ENCODE data around the gene GMPPA.

Gene GMPPA

DNA sequence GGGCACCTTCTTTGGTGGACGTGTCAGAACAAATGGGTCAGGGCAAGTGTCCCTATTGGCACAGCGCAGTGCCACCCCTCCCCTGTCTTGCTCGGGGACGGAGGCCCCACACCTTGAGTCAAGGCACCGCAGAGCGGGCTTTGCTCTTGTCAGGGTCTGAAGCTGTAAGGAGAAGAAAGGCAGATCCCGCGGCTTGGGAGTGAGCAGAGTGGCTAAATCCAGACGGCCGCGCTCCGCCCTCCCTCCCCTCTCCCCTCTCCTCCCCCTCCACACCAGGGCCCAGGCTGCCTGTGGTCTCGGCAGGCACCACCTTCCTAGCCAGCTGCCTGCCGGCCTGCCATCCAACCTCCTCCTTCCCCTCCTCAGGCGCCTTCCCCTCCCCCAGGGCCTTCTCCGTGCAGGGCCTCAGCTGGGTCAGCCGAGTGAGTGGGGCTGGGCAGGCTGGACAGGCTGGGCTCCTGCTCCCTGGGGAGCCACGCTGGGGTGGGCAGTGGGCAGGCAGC, 38.2 kb upstream of the GMPPA start:
- peaks cover 50 to 57% (median 53%) of the 10 kb centered on the region in 3 donors for H3K36me3 ChIP-seq

DNA sequence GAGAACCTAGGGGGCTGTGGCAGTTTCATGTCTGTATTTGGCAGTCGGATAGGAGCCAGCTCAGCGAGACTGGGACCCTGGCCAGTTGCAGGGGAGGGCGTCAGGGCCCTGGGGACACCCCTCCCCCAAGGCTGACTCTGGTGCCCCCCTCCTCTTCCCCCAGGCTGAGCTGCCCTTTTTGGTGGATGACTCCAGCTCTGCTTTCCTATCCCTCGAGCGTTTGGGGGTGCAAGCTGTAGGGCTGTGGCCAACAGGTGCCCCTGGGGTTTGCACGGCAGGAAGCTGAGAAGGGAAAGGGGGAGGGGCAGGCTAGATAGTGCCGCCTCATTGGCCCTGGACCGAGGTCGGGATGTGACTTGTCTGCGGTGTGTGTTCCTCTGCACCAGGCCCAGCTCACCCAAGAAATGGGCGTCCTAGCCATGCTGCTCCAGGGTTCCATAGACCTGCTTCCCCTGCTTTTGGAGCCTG, 37.6 kb upstream of the GMPPA start:
- intact Hi-C loops (cut with DNase I; ENCODE audit: low total_unique reads), result no loop called here
- Histone ChIP-seq H3K36me3 (peaks cover 54 to 57% (median 54%) of the 10 kb centered on the region in 3 donors), H3K27me3 (no peaks in the 10 kb centered on the region), H3K4me3 (peak overlapping the region; percentile 23 to 33), H3K9me3 (no peaks in the 10 kb centered on the region), H3K4me1 (peaks cover 5 to 97% (median 79%) of the 10 kb centered on the region in 4 donors), H3K27ac (peak overlapping the region; percentile 96 to 97)
- peak in 1 of 2 donors; percentile 93 for DNase-seq
- TF ChIP-seq, protein P1, sequence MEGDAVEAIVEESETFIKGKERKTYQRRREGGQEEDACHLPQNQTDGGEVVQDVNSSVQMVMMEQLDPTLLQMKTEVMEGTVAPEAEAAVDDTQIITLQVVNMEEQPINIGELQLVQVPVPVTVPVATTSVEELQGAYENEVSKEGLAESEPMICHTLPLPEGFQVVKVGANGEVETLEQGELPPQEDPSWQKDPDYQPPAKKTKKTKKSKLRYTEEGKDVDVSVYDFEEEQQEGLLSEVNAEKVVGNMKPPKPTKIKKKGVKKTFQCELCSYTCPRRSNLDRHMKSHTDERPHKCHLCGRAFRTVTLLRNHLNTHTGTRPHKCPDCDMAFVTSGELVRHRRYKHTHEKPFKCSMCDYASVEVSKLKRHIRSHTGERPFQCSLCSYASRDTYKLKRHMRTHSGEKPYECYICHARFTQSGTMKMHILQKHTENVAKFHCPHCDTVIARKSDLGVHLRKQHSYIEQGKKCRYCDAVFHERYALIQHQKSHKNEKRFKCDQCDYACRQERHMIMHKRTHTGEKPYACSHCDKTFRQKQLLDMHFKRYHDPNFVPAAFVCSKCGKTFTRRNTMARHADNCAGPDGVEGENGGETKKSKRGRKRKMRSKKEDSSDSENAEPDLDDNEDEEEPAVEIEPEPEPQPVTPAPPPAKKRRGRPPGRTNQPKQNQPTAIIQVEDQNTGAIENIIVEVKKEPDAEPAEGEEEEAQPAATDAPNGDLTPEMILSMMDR (IDR thresholded peaks at IDR 0.05), result no peak

More for the DNA sequence above, 38.2 kb upstream of the GMPPA start:
- Histone ChIP-seq H3K4me3 (peak overlapping the region; percentile 23 to 33), H3K4me1 (peaks cover 5 to 97% (median 77%) of the 10 kb centered on the region in 4 donors), H3K9me3 (no peaks in the 10 kb centered on the region), H3K27me3 (no peaks in the 10 kb centered on the region), H3K27ac (peak overlapping the region; percentile 96 to 97)
- TF ChIP-seq, protein P1 (IDR thresholded peaks at IDR 0.05), result no peak
- intact Hi-C loops (cut with DNase I; ENCODE audit: low total_unique reads), result no loop called here
- peak; percentile 87 to 99 for DNase-seq

DNA sequence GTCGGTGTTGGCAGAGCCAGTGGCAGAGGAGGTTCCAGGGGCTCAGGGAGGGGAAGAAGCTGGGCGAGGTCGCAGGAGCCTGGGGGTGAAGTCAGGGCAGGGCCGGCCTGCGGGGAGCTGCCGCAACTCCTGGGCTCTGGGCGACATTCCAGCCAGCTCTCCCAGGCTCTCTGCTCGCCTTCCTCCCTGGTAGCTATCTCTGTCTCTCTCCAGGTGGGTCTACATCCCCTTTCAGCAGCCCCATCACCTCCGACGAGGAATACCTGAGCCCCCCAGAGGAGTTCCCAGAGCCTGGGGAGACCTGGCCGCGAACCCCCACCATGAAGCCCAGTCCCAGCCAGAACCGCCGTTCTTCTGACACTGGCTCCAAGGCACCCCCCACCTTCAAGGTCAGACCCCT, 37.0 kb upstream of the GMPPA start:
- H3K4me1 ChIP-seq, result peaks cover 5 to 97% (median 84%) of the 10 kb centered on the region in 4 donors
- H3K4me3 ChIP-seq, result peak overlapping the region; percentile 23 to 33
- H3K9me3 ChIP-seq, result no peaks in the 10 kb centered on the region
- TF ChIP-seq, protein P1 (IDR thresholded peaks at IDR 0.05), result no peak
- H3K36me3 ChIP-seq, result peaks cover 56 to 60% (median 58%) of the 10 kb centered on the region in 3 donors
- peak overlapping the region; percentile 96 to 97 for H3K27ac ChIP-seq
- DNase-seq, result no peak
- H3K27me3 ChIP-seq, result no peaks in the 10 kb centered on the region
- intact Hi-C loops (cut with DNase I; ENCODE audit: low total_unique reads), result no loop called here

DNA sequence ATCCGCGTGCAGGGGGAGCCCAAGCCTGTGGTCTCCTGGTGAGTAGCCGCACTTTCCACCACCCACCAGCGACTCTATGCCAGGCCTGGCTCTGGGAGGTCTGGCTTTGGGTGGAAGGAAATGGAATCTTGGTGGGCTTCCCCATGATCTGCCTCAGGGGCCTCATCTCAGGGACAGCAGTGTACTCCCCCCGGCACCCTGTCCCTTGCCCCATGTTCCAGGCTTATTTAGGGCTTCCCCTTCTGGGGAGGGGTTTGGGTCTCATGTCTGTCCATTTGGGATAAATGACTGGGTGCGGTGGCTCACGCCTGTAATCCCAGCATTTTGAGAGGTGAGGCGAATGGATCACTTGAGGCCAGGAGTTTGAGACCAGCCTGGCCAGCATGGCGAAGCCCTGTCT, 36.3 kb upstream of the GMPPA start:
- TF ChIP-seq, protein P1 (IDR thresholded peaks at IDR 0.05), result no peak
- Histone ChIP-seq H3K27ac (peak overlapping the region; percentile 96 to 97), H3K27me3 (no peaks in the 10 kb centered on the region), H3K36me3 (peaks cover 59 to 65% (median 60%) of the 10 kb centered on the region in 3 donors), H3K9me3 (no peaks in the 10 kb centered on the region), H3K4me3 (no peak overlapping the region), H3K4me1 (peaks cover 5 to 97% (median 87%) of the 10 kb centered on the region in 4 donors)
- DNase-seq, result no peak
- intact Hi-C loops (cut with DNase I; ENCODE audit: low total_unique reads), result no loop called here

DNA sequence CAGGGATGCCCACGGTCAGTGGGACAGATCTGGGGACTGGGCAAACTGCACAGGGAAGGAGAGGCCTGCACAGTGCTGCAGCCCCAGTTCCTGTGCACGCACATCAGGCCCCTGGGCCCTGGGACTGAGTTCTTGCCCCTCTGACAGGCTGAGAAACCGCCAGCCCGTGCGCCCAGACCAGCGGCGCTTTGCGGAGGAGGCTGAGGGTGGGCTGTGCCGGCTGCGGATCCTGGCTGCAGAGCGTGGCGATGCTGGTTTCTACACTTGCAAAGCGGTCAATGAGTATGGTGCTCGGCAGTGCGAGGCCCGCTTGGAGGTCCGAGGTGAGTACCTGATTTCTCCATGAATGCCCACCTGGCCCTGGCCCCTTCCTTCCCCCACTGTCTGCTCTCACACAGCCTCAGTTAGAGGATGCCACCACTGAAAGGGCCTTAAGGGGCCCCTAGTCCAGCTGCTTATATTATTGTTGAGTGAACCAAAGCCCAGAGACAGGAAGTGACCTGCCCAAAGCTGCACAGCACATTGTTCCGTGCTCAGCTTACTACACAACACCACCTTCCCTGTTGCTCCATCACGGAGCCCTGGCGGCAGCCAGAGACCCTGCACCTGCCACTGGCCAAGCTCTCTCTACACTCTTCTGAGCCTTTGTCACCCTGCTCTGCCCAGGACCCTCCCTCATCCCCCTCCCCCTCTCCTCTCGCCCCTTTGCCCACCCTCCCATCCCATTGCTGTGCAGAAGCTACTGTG, 34.2 kb upstream of the GMPPA start:
- Histone ChIP-seq H3K9me3 (no peaks in the 10 kb centered on the region), H3K4me1 (peaks cover 5 to 96% (median 81%) of the 10 kb centered on the region in 4 donors), H3K36me3 (peaks cover 68 to 74% (median 70%) of the 10 kb centered on the region in 3 donors), H3K27me3 (no peaks in the 10 kb centered on the region), H3K4me3 (no peak overlapping the region), H3K27ac (peak overlapping the region; percentile 96 to 97)
- TF ChIP-seq, protein P1 (IDR thresholded peaks at IDR 0.05), result no peak
- intact Hi-C loops (cut with DNase I; ENCODE audit: low total_unique reads), result no loop called here
- DNase-seq, result no peak

Data from tibial artery (tissue), 4 donors.